CD14-positive monocyte (primary cell): ENCODE results near the gene GRIK3. TPM values are rescaled to one million over a fixed set of nuclear protein-coding genes. Genes with fewer than 3 reads are reported as not detected.

Source experiments
- DNase-seq, 3 donors: peaks; one replicate each; pipeline ENCODE4 v3.0.0-alpha.2; 2011 to 2022
- H2AFZ ChIP-seq: 2 replicates; pipeline ENCODE4 v1.6.0; 2012; ENCODE audit warnings: mild to moderate bottlenecking, low read depth, low read length, inconsistent platforms; ENCODE audit not compliant: insufficient read depth, poor library complexity, severe bottlenecking
- H3K27ac ChIP-seq, 2 donors: 1 replicate in 1 of 2; 2 replicates in 1 of 2; pipeline ENCODE4 v1.5.1; 2012 to 2013; ENCODE audit warnings: low read length in 2 of 2, control low read depth in 1 of 2, inconsistent platforms in 1 of 2, low read depth in 1 of 2, mild to moderate bottlenecking in 1 of 2
- H3K27me3 ChIP-seq, 2 donors: one replicate each; pipeline versions ENCODE4 v1.6.0 to v1.6.1; 2011 to 2013; ENCODE audit warnings: low read length in 2 of 2; ENCODE audit not compliant: control insufficient read depth in 2 of 2, insufficient read depth in 2 of 2
- H3K36me3 ChIP-seq, 2 donors: replicated peaks in 1 of 2; 1 replicate in 1 of 2; 2 replicates in 1 of 2; pipeline versions ENCODE4 v1.5.1 to v1.6.1; 2012 to 2013; ENCODE audit warnings: low read length in 2 of 2, control low read depth in 1 of 2, inconsistent platforms in 1 of 2, mild to moderate bottlenecking in 1 of 2; ENCODE audit not compliant: insufficient read depth in 2 of 2, control insufficient read depth in 1 of 2
- H3K4me1 ChIP-seq, 2 donors: 1 replicate in 1 of 2; 2 replicates in 1 of 2; pipeline versions ENCODE4 v1.5.1 to v1.6.1; 2012 to 2013; ENCODE audit warnings: low read length in 2 of 2, control low read depth in 1 of 2, inconsistent platforms in 1 of 2, mild to moderate bottlenecking in 1 of 2, moderate library complexity in 1 of 2; ENCODE audit not compliant: insufficient read depth in 2 of 2, control insufficient read depth in 1 of 2
- H3K4me2 ChIP-seq: replicated peaks from 2 replicates; pipeline ENCODE3; 2012; ENCODE audit warnings: low read length, moderate library complexity, mild to moderate bottlenecking; ENCODE audit not compliant: poor library complexity, severe bottlenecking; ENCODE audit errors: extremely low read depth
- H3K4me3 ChIP-seq, 3 experiments: fragments of 200-600 bp in 1 of 3; sonication (generic) in 1 of 3; replicated peaks in 1 of 3; 1 replicate in 2 of 3; 2 replicates in 1 of 3; pipeline ENCODE4 v1.5.1; 2011 to 2013; ENCODE audit warnings: low read length in 3 of 3, mild to moderate bottlenecking in 3 of 3, control low read depth in 2 of 3, low read depth in 2 of 3, inconsistent platforms in 1 of 3, moderate library complexity in 1 of 3
- H3K79me2 ChIP-seq: 2 replicates; pipeline ENCODE4 v1.6.0; 2012; ENCODE audit warnings: mild to moderate bottlenecking, control low read depth, inconsistent platforms, low read length, moderate library complexity; ENCODE audit not compliant: insufficient read depth
- H3K9ac ChIP-seq: 2 replicates; pipeline ENCODE4 v1.6.0; 2017; ENCODE audit warnings: low read length, mild to moderate bottlenecking; ENCODE audit not compliant: insufficient read depth, poor library complexity, severe bottlenecking
- H3K9me3 ChIP-seq, 2 donors: replicated peaks in 1 of 2; 1 replicate in 1 of 2; 2 replicates in 1 of 2; pipeline versions ENCODE4 v1.5.1 to v1.6.1; 2012 to 2013; ENCODE audit warnings: low read length in 2 of 2, control low read depth in 1 of 2; ENCODE audit not compliant: control insufficient read depth in 1 of 2, insufficient read depth in 1 of 2
- H4K20me1 ChIP-seq: 2 replicates; pipeline ENCODE4 v1.6.0; 2012; ENCODE audit warnings: mild to moderate bottlenecking, low read length, control low read depth, moderate library complexity; ENCODE audit not compliant: insufficient read depth
- H3K27ac Mint-ChIP-seq, 7 donors: one replicate each; pipeline ENCODE4 v1.8.0; 2020; ENCODE audit warnings: mild to moderate bottlenecking in 7 of 7, mixed read lengths in 7 of 7, moderate library complexity in 6 of 7, inconsistent platforms in 2 of 7
- H3K27me3 Mint-ChIP-seq, 3 donors: one replicate each; pipeline ENCODE4 v1.8.0; 2021 to 2022; ENCODE audit warnings: low read depth in 3 of 3, mild to moderate bottlenecking in 3 of 3, mixed read lengths in 3 of 3, moderate library complexity in 3 of 3, inconsistent platforms in 1 of 3
- H3K36me3 Mint-ChIP-seq, 2 donors: one replicate each; pipeline ENCODE4 v1.8.0; 2020; ENCODE audit warnings: mixed read lengths in 2 of 2, inconsistent platforms in 1 of 2, mild to moderate bottlenecking in 1 of 2
- H3K4me1 Mint-ChIP-seq: one replicate; pipeline ENCODE4 v1.8.0; 2020; ENCODE audit warnings: mild to moderate bottlenecking, mixed read lengths
- H3K4me3 Mint-ChIP-seq, 2 donors: one replicate each; pipeline ENCODE4 v1.8.0; 2020; ENCODE audit warnings: mild to moderate bottlenecking in 2 of 2, mixed read lengths in 2 of 2, moderate library complexity in 1 of 2
- H3K9me3 Mint-ChIP-seq, 7 donors: one replicate each; pipeline ENCODE4 v1.8.0; 2020 to 2022; ENCODE audit warnings: mixed read lengths in 7 of 7, mild to moderate bottlenecking in 6 of 7, moderate library complexity in 6 of 7, inconsistent platforms in 2 of 7
- CTCF ChIP-seq: fragments of 200-600 bp; IDR thresholded peaks from one replicate; pipeline ENCODE4 v1.8.0; 2022; ENCODE audit warnings: antibody characterized with exemption, mild to moderate bottlenecking
- WGBS: methylation state at CpG from one replicate; pipeline ENCODE4 v1.1.5; 2013; ENCODE audit warnings: missing lambda C conversion rate; ENCODE audit not compliant: insufficient coverage; 5-methylcytosine and 5-hydroxymethylcytosine counted together
- intact Hi-C, 2 donors: fragments of 100-400 bp; cut with micrococcal nuclease; formaldehyde crosslinking; loops; one replicate each; pipeline versions ENCODE4 v1.15.0 to v1.15.1; 2023
- polyA plus RNA-seq, 3 donors: library from polyadenylated mRNA; depleted of rRNA in 1 of 3; unstranded in 2 of 3; stranded (reverse) in 1 of 3; fragments of 300-500 nt in 2 of 3; fragments of >200 nt in 1 of 3; fragmentation: Illumina TruSeq in 2 of 3; gene quantifications; 1 replicate in 2 of 3; 2 replicates in 1 of 3; pipeline ENCODE4 v1.2.3, GENCODE V29; 2012 to 2021

GRIK3 gene
- polyA plus RNA-seq, 3 donors, result not detected

DNA sequence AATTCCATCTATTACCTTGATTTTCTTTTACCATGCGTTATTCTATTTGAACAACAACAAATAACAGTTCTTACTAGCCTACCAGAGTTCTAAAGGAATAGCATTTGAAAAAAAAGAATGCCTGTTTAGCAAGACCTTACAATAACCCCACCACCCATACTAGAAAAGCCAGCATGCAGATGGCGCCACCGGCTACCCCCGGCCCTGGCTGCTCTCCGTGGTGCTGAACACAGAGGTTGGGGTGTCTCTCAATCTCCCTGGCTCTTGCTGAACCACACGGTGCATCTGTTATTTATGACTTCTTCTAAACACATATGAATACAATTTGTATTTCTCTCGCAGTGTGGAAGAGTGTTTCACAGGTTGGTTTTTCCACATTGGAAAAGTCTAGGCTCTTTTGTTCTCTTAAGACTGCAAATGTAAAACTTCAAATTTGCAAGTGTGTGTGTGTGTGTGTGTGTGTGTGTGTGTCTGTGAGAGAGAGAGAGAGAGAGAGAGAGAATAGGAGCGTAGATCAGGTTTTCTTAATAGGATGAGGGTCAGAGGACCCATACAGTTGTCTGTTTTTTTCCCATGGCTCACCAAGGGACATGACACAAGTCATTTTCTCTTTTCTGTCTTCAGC is 13.6 kb downstream of the GRIK3 start:
- Histone ChIP-seq H3K9ac (no peak overlapping the region), H3K4me1 (no peaks in the 10 kb centered on the region), H3K4me2 (no peak overlapping the region), H3K79me2 (no peaks in the 10 kb centered on the region), H3K9me3 (no peaks in the 10 kb centered on the region), H3K27me3 (no peaks in the 10 kb centered on the region), H3K36me3 (no peaks in the 10 kb centered on the region), H4K20me1 (no peaks in the 10 kb centered on the region), H3K4me3 (no peak overlapping the region), H2AFZ (no peak overlapping the region), H3K27ac (no peak overlapping the region)
- intact Hi-C loops, result no loop called here
- no peaks in the 10 kb centered on the region for H3K36me3 Mint-ChIP-seq
- no peaks in the 10 kb centered on the region for H3K4me1 Mint-ChIP-seq
- peaks cover 0 to 4% (median 0%) of the 10 kb centered on the region in 7 donors for H3K9me3 Mint-ChIP-seq
- DNase-seq, result no peak
- H3K4me3 Mint-ChIP-seq, result no peak overlapping the region
- peaks cover 9 to 14% (median 10%) of the 10 kb centered on the region in 3 donors for H3K27me3 Mint-ChIP-seq
- H3K27ac Mint-ChIP-seq, result no peak overlapping the region
- 20% methylated on average over 1 of the region's 8 CpGs for WGBS
- TF ChIP-seq CTCF, result no peak

GRCh38 chr1:37018510-37018909 is 15.8 kb downstream of the GRIK3 start:
- H3K9me3 Mint-ChIP-seq, result peaks cover 0 to 4% (median 0%) of the 10 kb centered on the region in 7 donors
- no peaks in the 10 kb centered on the region for H4K20me1 ChIP-seq
- H3K4me3 Mint-ChIP-seq, result no peak overlapping the region
- H3K4me1 Mint-ChIP-seq, result no peaks in the 10 kb centered on the region
- intact Hi-C loops, result no loop called here
- H3K4me1 ChIP-seq, result no peaks in the 10 kb centered on the region
- no peak overlapping the region for H3K27ac ChIP-seq
- H3K36me3 Mint-ChIP-seq, result no peaks in the 10 kb centered on the region
- no peak overlapping the region for H3K4me3 ChIP-seq
- no peak for TF ChIP-seq CTCF
- no peak overlapping the region for H3K27ac Mint-ChIP-seq
- no peak overlapping the region for H2AFZ ChIP-seq
- H3K79me2 ChIP-seq, result no peaks in the 10 kb centered on the region
- H3K4me2 ChIP-seq, result no peak overlapping the region
- H3K9ac ChIP-seq, result no peak overlapping the region
- no peaks in the 10 kb centered on the region for H3K36me3 ChIP-seq
- H3K27me3 ChIP-seq, result no peaks in the 10 kb centered on the region
- DNase-seq, result no peak
- peaks cover 8 to 14% (median 11%) of the 10 kb centered on the region in 3 donors for H3K27me3 Mint-ChIP-seq
- no peaks in the 10 kb centered on the region for H3K9me3 ChIP-seq
